GM08714 (cell line): ENCODE results near the gene LTBR.

ENCODE experiments used
- H3K4me3 ChIP-seq: fragments of 200-500 bp; sonication (Bioruptor generic); 2 replicates; pipeline ENCODE4 v1.5.1; 2014; ENCODE audit warnings: mild to moderate bottlenecking, low read length, inconsistent platforms
- ZNF274 ChIP-seq: IDR thresholded peaks from 2 replicates; pipeline ENCODE4 v1.6.1; 2012; ENCODE audit warnings: mild to moderate bottlenecking, low read depth, low read length

Gene LTBR

DNA sequence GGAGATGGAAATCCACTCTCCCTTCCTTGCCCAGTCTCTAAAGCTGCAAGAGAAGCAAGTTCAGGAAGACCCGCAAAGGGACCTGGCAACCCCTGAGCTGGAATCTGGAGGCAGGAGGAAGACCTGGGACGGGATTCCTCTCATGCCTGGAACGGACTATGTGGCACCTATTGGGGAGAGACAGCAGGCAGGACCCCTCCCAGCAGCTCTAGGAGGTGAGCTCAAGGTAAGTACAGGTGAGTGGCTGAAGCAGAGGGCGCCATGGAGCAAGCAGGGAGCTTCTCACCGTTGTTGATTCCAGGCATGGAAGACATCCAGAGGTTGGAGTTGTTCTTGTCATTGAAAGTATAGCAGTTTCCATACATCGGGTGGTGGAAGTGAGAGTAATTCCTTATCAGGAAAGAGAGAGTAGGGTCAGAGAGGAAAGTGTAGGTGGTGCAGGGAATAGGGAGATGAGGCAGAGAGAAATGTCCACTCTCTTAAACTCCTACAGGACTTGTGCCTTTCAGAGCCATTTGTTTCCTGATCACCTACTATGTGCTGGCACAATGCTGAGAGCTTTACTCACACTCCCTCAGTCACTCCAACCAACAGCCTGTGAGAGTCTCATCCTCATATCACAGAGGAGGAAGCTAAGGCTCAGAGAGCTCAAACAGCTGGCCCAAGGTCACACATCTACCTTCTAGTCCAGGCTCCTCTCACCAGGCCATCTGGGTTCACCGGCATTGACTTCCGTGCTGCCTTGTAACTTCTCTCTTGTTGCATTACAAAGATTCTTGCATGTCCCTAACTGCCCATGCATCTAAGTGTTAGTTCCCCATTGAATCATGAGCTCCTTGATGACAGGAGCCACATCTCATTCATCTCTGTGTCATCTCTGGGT, 28.2 kb upstream of the LTBR start:
- no peak overlapping the region for H3K4me3 ChIP-seq
- no peak for TF ChIP-seq ZNF274

DNA sequence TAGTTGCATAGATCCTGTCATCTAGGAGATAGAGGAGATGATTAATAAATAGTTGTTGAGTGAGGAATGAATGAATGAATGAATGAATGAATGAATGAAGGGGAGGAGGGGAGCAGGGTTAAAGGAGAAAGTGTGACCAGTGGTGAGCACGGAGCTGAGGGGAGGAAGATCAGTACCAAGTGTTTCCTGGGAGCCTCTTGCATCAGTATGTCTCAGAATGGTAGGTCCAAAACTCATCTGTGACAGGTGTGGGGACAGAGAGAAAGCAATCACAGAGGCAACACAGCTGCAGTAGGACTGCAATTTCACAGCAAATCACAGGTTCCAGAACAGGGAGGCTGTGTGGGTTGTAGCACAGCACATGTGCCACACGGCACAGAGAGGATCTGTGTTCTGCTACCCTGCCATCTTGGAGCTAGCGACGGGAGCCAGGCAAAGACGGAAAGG, 27.6 kb upstream of the LTBR start:
- TF ChIP-seq ZNF274 = no peak
- no peak overlapping the region for H3K4me3 ChIP-seq

DNA sequence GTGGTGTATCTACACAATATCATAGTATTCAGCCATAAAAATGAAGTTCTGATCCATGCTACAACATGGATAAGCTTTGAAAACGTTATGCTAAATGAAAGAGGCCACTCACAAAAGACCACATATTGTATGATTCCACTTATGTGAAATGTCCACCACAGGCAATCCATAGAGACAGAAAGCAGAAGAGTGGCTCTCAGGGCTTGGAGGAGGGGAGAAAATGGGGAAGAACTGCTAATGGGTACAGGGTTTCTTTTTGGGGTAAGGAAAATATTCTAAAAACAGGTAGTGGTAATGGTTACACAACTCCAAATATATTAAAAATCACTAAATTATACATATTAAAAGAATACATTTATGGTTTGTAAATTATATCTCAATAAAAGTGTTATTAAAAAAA, 25.1 kb upstream of the LTBR start:
- no peak overlapping the region for H3K4me3 ChIP-seq
- TF ChIP-seq ZNF274 = no peak

DNA sequence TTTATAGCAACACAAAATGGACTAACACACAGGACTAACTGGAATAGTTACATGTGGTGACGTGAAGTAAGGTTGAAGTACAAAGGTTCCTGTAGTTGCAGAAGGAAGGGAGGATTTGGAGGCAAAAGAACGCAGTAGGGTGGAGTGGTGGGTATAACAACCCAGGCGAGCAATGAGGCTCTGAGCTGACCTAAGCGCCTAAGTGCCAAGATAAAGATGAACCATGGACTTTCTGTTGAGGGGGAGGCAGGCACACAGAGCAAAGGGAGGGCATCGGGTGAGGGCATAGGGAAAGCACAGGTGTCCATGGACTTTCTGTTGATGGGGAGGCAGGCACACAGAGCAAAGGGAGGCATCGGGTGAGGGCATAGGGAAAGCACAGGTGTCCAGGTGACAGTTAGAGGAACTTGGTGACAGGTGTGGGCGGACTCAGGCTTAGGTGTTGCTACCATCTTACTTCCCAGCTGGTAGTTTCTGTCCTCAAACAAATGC, 23.8 kb upstream of the LTBR start:
- H3K4me3 ChIP-seq = no peak overlapping the region
- TF ChIP-seq ZNF274 = no peak

DNA sequence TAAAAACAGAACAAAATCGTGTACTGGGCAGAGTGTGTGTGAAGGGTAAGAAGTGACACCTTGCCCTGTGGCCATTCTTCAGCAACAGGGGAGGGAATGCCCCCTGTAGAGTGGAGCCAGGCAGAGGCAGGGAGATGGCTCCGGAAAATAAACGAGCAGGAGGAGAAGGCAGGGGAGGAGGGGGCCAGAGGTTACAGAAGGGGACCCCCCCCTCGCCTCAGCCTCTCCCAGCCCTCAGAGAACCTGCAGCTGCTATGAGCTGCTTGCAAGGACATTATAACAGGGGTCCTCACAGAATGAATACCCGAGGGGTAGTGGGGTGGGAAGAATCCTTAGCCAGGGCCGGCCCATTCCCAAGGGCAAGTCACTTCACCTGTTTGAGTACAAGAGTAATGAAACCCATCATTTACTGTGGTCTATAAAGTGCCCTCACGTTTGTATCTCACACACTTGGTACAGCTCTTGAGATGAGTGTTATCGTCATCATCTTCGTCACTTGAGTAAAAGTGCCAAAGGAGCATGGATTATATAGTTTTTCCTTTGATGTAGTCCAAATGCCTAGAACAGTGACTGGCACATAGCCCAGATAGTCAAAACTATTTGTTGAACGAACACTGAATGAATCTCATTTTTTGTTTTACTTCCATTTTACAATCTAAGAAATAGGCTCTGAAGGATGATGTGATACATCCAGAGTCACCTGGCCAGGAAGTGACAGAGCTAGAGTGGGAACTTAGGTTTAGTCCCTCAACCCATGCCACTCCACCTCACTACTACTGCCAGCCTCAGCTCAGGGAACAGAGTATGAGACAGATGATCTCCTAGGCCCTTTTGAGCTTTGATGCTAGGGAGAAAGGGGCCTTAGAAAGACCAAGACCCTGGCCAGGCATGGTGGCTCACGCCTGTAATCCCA, 23.1 kb upstream of the LTBR start:
- no peak for TF ChIP-seq ZNF274
- no peak overlapping the region for H3K4me3 ChIP-seq

DNA sequence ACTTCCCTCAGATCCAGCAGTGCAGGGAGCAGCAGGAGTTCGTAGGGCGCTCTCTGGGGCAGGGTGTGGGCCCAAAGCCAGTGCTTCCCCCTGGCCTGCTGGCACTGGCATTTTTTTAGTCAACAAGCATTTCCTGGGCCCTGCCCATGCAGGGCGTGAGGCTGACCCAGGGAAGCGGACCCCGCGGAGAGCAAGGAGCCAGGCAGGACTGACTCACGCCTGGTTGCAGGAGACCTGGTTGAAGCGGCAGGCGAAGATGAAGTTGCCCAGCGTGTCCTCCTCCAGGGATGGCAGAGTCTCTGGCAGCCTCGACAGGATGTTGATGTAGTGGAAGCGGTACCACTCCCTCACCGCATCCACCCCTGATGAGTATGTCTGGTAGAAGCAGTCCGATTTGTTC, 22.1 kb upstream of the LTBR start:
- no peak overlapping the region for H3K4me3 ChIP-seq

DNA sequence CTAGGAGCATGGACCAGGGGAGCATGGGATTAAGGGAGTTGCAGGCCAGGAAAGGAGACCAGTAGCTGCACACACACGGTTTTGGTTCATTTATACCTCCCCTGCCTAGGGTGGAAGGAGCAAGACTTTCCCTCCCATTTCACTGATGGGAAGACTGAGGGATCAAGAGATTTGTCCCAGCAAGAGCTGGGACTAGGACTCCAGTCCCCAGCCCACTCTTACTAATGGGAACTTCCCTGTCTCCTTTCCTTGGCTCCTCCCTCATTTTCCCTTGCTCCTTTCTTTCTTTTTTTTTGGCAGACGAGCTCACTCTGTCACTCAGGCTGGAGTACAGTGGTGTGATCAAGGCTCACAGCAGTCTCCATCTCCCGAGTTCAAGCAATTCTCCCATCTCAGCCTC, 21.6 kb upstream of the LTBR start:
- no peak for TF ChIP-seq ZNF274
- H3K4me3 ChIP-seq = no peak overlapping the region

More for the DNA sequence above, 22.1 kb upstream of the LTBR start:
- no peak for TF ChIP-seq ZNF274

DNA sequence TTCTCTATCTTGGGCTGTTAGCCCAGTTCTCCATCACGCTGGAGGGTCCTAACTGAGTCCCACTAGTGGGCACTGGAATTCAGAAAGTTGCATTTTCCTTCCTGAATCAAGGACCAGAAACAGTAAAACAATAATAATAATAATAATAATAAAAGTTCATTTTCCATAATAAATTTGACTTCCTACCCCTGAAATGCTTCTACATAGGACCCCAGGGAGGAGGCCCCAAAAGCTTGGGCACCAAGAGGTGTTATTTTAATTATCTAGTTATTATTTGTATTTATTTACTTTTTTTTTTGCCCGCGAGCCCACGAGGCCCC, 21.0 kb upstream of the LTBR start:
- no peak overlapping the region for H3K4me3 ChIP-seq
- no peak for TF ChIP-seq ZNF274

DNA sequence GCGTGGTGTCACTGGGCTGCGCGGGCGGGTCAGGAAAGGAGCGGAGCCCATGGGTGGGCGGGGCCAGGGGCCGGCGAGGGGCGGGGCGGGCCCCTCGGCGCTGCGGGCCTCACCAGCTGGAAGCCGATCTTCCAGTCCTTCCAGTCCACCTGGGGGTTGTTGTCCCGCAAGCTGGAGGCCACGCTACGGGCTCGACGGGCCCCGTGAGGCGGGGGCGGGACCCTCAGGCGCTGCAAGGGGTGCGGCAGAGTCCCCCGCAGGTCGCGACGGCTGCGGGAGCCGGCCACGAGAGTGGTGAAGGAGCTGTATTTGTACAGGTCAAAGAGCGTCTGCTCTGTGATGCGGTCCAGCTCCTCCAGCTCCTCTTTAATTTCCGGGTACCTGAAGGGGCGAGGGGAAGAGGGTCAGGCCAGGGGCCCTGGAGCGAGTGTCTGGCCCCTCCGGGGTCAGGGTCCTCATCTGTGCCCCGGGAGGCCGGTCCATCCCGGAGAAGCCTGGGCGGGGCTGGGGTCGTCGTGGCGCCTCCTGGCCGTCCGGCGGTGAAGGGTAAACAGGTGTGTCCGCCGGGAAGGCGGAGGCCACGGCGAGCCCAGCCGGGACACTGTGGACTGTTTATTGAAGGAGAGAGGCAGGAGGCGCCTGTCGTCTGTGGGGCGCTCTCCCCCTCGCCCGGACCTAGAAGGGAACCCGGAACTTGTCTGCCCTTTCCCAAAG, 20.5 kb upstream of the LTBR start:
- peak overlapping the region; percentile 46; the same call in 1 of the 2 replicates for H3K4me3 ChIP-seq
- TF ChIP-seq ZNF274 = no peak

DNA sequence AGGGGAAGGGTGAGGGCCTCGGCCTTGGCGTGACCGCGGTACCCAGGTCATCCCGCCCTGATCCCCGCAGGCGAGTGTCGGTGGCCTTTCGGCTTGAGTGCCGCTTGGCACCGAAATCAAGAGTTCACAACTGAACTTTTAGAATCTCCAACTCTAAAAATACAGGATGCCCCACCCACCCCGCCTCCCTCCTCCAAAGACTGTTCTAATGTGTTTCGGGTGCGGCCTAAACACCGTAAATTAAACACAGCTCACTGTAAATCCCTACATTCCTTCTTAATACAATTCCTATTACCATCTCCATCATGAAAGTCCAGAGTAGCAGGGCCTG, 20.0 kb upstream of the LTBR start:
- peak overlapping the region; percentile 46; the same call in 1 of the 2 replicates for H3K4me3 ChIP-seq
- no peak for TF ChIP-seq ZNF274

DNA sequence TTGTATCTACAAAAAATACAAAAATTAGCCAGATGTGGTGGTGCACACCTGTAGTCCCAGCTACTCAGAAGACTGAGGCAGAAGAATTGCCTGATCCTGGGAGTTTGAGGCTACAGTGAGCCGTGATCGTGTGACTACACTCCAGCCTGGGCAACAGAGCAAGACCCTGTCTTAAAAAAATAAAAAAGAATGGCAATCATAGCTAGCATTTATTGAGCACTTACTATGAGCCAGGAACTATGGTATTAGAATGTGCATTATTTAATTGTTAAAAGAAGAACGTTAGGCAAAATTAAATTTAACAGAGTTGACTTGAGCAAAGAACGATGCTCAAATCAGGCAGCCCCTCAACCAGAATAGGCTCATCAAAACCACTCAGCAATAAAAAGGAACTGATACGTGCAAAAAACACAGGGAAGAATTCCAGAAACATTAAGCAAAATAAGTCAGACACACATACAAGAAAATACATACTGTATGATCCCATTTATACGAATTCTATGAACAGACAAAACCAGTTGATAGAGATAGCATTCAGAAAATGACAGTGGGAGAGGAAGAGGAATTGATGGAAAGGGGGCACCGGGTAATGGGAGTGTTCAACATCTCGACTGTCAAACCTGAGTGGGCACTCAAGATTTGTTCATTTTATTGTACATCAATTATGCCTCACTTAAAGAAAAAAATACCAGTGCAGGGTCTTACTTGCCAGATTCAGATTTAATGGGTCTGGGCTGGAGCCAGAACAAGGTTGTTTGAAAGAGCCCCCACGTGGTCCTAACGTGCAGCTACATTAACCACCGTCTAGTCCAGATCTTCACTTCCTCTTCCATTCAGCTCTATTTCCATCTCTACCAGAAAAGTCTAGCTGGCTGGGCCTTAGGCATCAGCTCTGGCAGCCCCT, 16.6 kb upstream of the LTBR start:
- TF ChIP-seq ZNF274 = no peak
- no peak overlapping the region for H3K4me3 ChIP-seq

DNA sequence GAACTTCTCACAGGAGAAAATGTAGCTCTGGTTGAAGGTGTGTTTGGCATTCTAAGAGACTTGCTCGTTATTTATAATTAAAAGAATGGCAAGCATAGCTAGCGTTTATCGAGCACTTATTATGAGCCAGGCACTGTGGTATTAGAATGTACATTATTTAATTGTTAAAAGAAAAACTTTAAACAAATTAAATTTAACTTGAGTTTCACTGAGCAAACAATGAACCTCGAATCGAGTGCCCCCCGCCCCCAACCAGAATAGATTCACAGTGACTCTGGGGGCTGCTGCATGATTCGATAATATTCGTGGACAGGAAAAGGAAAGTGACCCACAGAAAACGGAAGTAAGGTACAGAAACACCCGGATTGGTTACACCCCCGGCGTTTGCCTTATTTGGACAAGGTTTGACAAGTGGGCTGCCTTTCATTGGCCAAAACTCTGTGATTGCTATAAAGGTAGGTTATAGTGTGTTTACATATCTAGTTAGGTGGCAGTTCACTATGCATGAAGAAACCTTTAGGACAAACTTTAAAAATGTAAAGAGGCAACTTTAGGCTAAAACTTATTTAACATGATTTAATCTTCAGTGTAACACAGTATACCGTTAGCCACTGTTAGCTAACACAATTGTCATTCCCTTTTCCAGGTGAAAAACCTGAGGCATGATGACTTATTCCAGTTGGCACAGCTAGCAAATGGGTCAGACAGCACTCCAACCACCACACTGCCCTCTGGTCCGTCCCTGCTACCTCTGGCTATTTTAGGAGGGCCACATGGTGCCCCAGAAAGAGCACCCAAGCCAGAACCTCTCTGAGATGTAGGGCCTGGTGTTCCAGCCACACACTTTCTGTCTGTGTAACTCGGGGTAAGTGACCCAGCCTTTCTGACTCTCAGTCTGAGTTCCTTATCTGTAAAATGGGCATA, 15.7 kb upstream of the LTBR start:
- H3K4me3 ChIP-seq = no peak overlapping the region
- TF ChIP-seq ZNF274 = no peak
